Fibroblast of lung (primary cell): ENCODE results near the gene RASA3. TPM values are rescaled to one million over a fixed set of nuclear protein-coding genes. Genes with fewer than 3 reads are reported as not detected.

ENCODE experiments used
- DNase-seq, 2 donors: peaks; one replicate each; pipeline versions ENCODE4 v3.0.0 to v3.0.0-alpha.2; 2010; ENCODE audit warnings: low read depth in 2 of 2
- H2AFZ ChIP-seq: 2 replicates; pipeline ENCODE4 v1.5.1; 2012; ENCODE audit warnings: low read length, control low read depth, inconsistent platforms
- H3K27ac ChIP-seq: 2 replicates; pipeline ENCODE4 v1.5.1; 2011; ENCODE audit warnings: low read length, control low read depth; ENCODE audit not compliant: insufficient read depth
- H3K27me3 ChIP-seq: 2 replicates; pipeline ENCODE4 v1.5.1; 2011; ENCODE audit warnings: mild to moderate bottlenecking, low read length; ENCODE audit not compliant: control insufficient read depth, insufficient read depth
- H3K36me3 ChIP-seq: 2 replicates; pipeline ENCODE4 v1.5.1; 2011; ENCODE audit warnings: low read length; ENCODE audit not compliant: control insufficient read depth, insufficient read depth
- H3K4me1 ChIP-seq: 2 replicates; pipeline ENCODE4 v1.5.1; 2011; ENCODE audit warnings: low read length; ENCODE audit not compliant: control insufficient read depth, insufficient read depth; ENCODE audit errors: extremely low read depth
- H3K4me2 ChIP-seq: 2 replicates; pipeline ENCODE4 v1.5.1; 2011; ENCODE audit warnings: low read length, control low read depth; ENCODE audit not compliant: insufficient read depth; ENCODE audit errors: extremely low read depth
- H3K4me3 ChIP-seq, 4 experiments: fragments of 200-600 bp in 1 of 4; sonication (generic) in 1 of 4; replicated peaks in 1 of 4; 2 replicates each; pipeline ENCODE4 v1.5.1; 2011 to 2016; ENCODE audit warnings: low read length in 4 of 4, low read depth in 3 of 4, mild to moderate bottlenecking in 3 of 4, control low read depth in 2 of 4, inconsistent platforms in 1 of 4, mixed read lengths in 1 of 4; ENCODE audit not compliant: insufficient read depth in 1 of 4; ENCODE audit errors: control extremely low read depth in 1 of 4
- H3K79me2 ChIP-seq: 2 replicates; pipeline ENCODE4 v1.5.1; 2012; ENCODE audit warnings: mild to moderate bottlenecking, low read length, inconsistent platforms; ENCODE audit not compliant: control insufficient read depth, insufficient read depth
- H3K9ac ChIP-seq: 2 replicates; pipeline ENCODE4 v1.5.1; 2011; ENCODE audit warnings: mild to moderate bottlenecking, low read length, control low read depth; ENCODE audit not compliant: insufficient read depth
- H3K9me3 ChIP-seq: 2 replicates; pipeline ENCODE4 v1.5.1; 2012; ENCODE audit warnings: low read depth, low read length; ENCODE audit not compliant: control insufficient read depth, insufficient read depth
- H4K20me1 ChIP-seq: 2 replicates; pipeline ENCODE4 v1.5.1; 2011; ENCODE audit warnings: low read length; ENCODE audit not compliant: control insufficient read depth, insufficient read depth; ENCODE audit errors: extremely low read depth
- CTCF ChIP-seq, 2 donors: IDR thresholded peaks in 1 of 2; conservative IDR thresholded peaks in 1 of 2; 1 replicate in 1 of 2; 2 replicates in 1 of 2; pipeline ENCODE4 v1.5.1; 2011 to 2012; ENCODE audit warnings: low read length in 2 of 2, control low read depth in 1 of 2, inconsistent platforms in 1 of 2, low read depth in 1 of 2, mild to moderate bottlenecking in 1 of 2
- EZH2 ChIP-seq: IDR thresholded peaks from 2 replicates; pipeline ENCODE4 v1.5.1; 2012; ENCODE audit warnings: low read length, control low read depth, mild to moderate bottlenecking; ENCODE audit errors: missing control alignments
- polyA plus RNA-seq, 2 donors: library from polyadenylated mRNA; depleted of rRNA in 1 of 2; stranded (reverse) in 1 of 2; unstranded in 1 of 2; fragments of >200 nt; gene quantifications; 2 replicates each; pipeline ENCODE4 v1.2.1, GENCODE V29; 2011 to 2012; ENCODE audit warnings: missing spikeins in 1 of 2
- total RNA-seq: library from RNA; depleted of rRNA; stranded (reverse); fragments of >200 nt; gene quantifications from 2 replicates; pipeline ENCODE4 v1.2.1, GENCODE V29; 2014

RASA3 gene
- total and polyA plus RNA-seq, 2 donors (not counting 1 experiment from before 2014, with no cell fraction given) = 26.6 to 31.1 TPM

- Histone ChIP-seq H2AFZ (no peak overlapping the region), H3K27me3 (peaks cover 18% of the 10 kb centered on the region), H3K36me3 (no peaks in the 10 kb centered on the region), H4K20me1 (no peaks in the 10 kb centered on the region), H3K4me1 (no peaks in the 10 kb centered on the region), H3K9me3 (no peaks in the 10 kb centered on the region), H3K27ac (no peak overlapping the region), H3K4me2 (no peak overlapping the region), H3K79me2 (no peaks in the 10 kb centered on the region), H3K4me3 (no peak overlapping the region), H3K9ac (no peak overlapping the region)
- DNase-seq = peak in 1 of 2 donors; percentile 52
- TF ChIP-seq EZH2 = no peak
- no peak for TF ChIP-seq CTCF (conservative IDR thresholded peaks at IDR 0.05 in 1 of 2, IDR thresholded peaks at IDR 0.05 in 1 of 2; ENCODE audit: low read depth in 1 of 2, low read length in 2 of 2)
These were observed 35.0 kb upstream of the RASA3 start for GRCh38 chr13:114167426-114167825.

- H3K9ac ChIP-seq = no peak overlapping the region
- H3K9me3 ChIP-seq = no peaks in the 10 kb centered on the region
- no peaks in the 10 kb centered on the region for H3K36me3 ChIP-seq
- H3K4me3 ChIP-seq = no peak overlapping the region
- no peaks in the 10 kb centered on the region for H4K20me1 ChIP-seq
- H2AFZ ChIP-seq = no peak overlapping the region
- H3K79me2 ChIP-seq = no peaks in the 10 kb centered on the region
- H3K4me1 ChIP-seq = peaks cover 2% of the 10 kb centered on the region
- H3K27ac ChIP-seq = no peak overlapping the region
- no peak for DNase-seq
- peaks cover 22% of the 10 kb centered on the region for H3K27me3 ChIP-seq
- TF ChIP-seq EZH2 (peak; percentile 34), CTCF (conservative IDR thresholded peaks at IDR 0.05 in 1 of 2, IDR thresholded peaks at IDR 0.05 in 1 of 2; ENCODE audit: low read depth in 1 of 2, low read length in 2 of 2) (no peak)
- no peak overlapping the region for H3K4me2 ChIP-seq
These were observed 34.1 kb upstream of the RASA3 start for GRCh38 chr13:114166381-114167131.

DNA sequence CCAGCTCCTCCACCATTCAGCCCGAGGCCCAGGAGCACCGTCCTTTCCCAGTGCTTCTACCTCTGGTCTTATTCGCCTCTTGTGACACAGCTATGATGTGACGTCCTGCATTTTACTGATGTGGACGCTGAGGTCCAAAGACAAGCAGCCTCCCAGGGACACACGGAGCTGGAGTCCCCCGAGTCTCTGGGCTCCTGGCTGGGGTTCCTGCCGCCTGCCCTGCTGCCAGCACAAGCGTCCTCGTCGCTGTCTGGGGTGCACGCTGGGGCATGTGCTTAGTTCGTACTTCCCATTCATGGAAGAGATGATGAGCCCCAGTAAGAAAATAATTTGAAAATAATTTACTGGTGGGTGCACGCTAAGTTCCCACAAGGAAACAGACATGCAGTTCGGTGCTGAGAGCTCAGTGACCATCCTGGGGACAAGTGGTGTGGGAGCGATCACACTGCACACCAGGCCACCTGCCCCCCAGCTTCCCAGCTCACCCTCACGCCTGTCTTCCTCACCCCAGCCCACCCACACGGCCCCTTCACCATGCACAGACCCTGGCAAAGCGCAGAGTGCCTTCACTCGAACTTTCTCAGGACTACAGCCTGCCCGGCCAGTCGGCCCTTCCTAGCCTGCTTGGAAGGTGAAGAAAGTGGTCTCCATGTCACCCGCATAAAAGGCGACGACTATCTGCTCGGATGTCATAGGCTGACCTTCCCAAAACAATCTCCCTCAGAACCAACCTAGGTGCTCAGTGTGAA lies 32.4 kb upstream of the RASA3 start:
- no peak for DNase-seq
- Histone ChIP-seq H3K4me1 (peaks cover 2% of the 10 kb centered on the region), H3K79me2 (no peaks in the 10 kb centered on the region)

More for the DNA sequence above, 32.4 kb upstream of the RASA3 start:
- Histone ChIP-seq H3K9me3 (no peaks in the 10 kb centered on the region), H3K27ac (no peak overlapping the region), H3K27me3 (peaks cover 24% of the 10 kb centered on the region), H3K36me3 (no peaks in the 10 kb centered on the region), H3K9ac (no peak overlapping the region), H2AFZ (no peak overlapping the region), H3K4me3 (no peak overlapping the region), H4K20me1 (no peaks in the 10 kb centered on the region), H3K4me2 (no peak overlapping the region)
- TF ChIP-seq CTCF (conservative IDR thresholded peaks at IDR 0.05 in 1 of 2, IDR thresholded peaks at IDR 0.05 in 1 of 2; ENCODE audit: low read depth in 1 of 2, low read length in 2 of 2) (no peak), EZH2 (no peak)
